HepG2 (cell line): ENCODE results near the gene DIP2C. TPM values are rescaled to one million over a fixed set of nuclear protein-coding genes. Genes with fewer than 3 reads are reported as not detected.

Experiments
- AGO2 ChIP-seq: fragments of 200-400 bp; formaldehyde crosslinking; optimal IDR thresholded peaks from 2 replicates; pipeline ENCODE3; 2017; ENCODE audit warnings: mild to moderate bottlenecking, low read depth, low read length, moderate library complexity
- BHLHE40 ChIP-seq: IDR thresholded peaks from 2 replicates; pipeline ENCODE4 v1.6.1; 2011; ENCODE audit warnings: low read length, improper control_type of control experiment
- BRCA1 ChIP-seq: sonication (generic); formaldehyde crosslinking; IDR thresholded peaks from 2 replicates; pipeline ENCODE4 v1.4.0; 2020; ENCODE audit warnings: missing genetic modification reagents
- KDM3A ChIP-seq: IDR thresholded peaks from 2 replicates; pipeline ENCODE4 v1.6.1; 2018; ENCODE audit warnings: low read depth, missing compliant biosample characterization
- MLLT10 ChIP-seq: sonication (generic); formaldehyde crosslinking; IDR thresholded peaks from 2 replicates; pipeline ENCODE4 v1.4.0; 2020; ENCODE audit warnings: missing genetic modification reagents
- MXI1 ChIP-seq: IDR thresholded peaks from 3 replicates; pipeline ENCODE4 v1.6.1; 2012; ENCODE audit warnings: low read depth, low read length, inconsistent platforms, borderline replicate concordance
- NFKB2 ChIP-seq: sonication (generic); formaldehyde crosslinking; IDR thresholded peaks from 2 replicates; pipeline ENCODE4 v1.4.0; 2020; ENCODE audit warnings: missing genetic modification reagents, borderline replicate concordance
- RNF2 ChIP-seq: fragments of 450-650 bp; conservative IDR thresholded peaks from 2 replicates; pipeline ENCODE4 v1.6.1; 2016; ENCODE audit warnings: low read depth
- ZNF17 ChIP-seq: sonication (generic); formaldehyde crosslinking; IDR thresholded peaks from 2 replicates; pipeline ENCODE4 v1.5.0; 2020; ENCODE audit warnings: mild to moderate bottlenecking, missing genetic modification reagents
- ZNF543 ChIP-seq: sonication (generic); formaldehyde crosslinking; IDR thresholded peaks from 2 replicates; pipeline ENCODE4 v1.4.0; 2020; ENCODE audit warnings: mild to moderate bottlenecking, missing genetic modification reagents
- ZNF761 ChIP-seq: sonication (generic); formaldehyde crosslinking; conservative IDR thresholded peaks from 2 replicates; pipeline ENCODE4 v1.4.0; 2020; ENCODE audit warnings: mild to moderate bottlenecking, missing genetic modification reagents
- polyA plus RNA-seq, 8 experiments: library from polyadenylated mRNA; depleted of rRNA in 3 of 8; stranded (reverse) in 7 of 8; unstranded in 1 of 8; fragments of >200 nt; fragmentation: Illumina TruSeq in 4 of 8; extraction: Trizol in 4 of 8; gene quantifications; 2 replicates each; pipeline versions ENCODE4 v1.2.1 to v1.2.3, GENCODE V29; 2011 to 2016; ENCODE audit warnings: low read depth in 4 of 8, missing spikeins in 1 of 8, mixed read lengths in 1 of 8; ENCODE audit not compliant: insufficient read depth in 1 of 8
- total RNA-seq, 5 experiments: library from RNA; depleted of rRNA; stranded (reverse); fragments of >200 nt; fragmentation: Illumina TruSeq; extraction: Trizol; gene quantifications; 2 replicates each; pipeline ENCODE4 v1.2.3, GENCODE V29; 2016; ENCODE audit warnings: low read depth in 1 of 5
- TF ChIP-seq, protein P1 (sequence below): sonication (generic); formaldehyde crosslinking; conservative IDR thresholded peaks from 2 replicates; pipeline ENCODE4 v1.8.0; 2022; ENCODE audit warnings: low read depth, missing genetic modification reagents
- TF ChIP-seq, protein P2 (sequence below): IDR thresholded peaks from 2 replicates; pipeline ENCODE4 v1.6.1; 2016; ENCODE audit warnings: mild to moderate bottlenecking, missing biosample characterization, missing genetic modification reagents
- TF ChIP-seq, protein P3 (sequence below): sonication (generic); formaldehyde crosslinking; IDR thresholded peaks from 2 replicates; pipeline ENCODE4 v1.4.0; 2020; ENCODE audit warnings: mild to moderate bottlenecking, low read depth, missing genetic modification reagents
- TF ChIP-seq, protein P4 (sequence below): IDR thresholded peaks from 2 replicates; pipeline ENCODE4 v1.4.0; 2020; ENCODE audit warnings: mild to moderate bottlenecking, missing genetic modification reagents
- TF ChIP-seq, protein P5 (sequence below): sonication (generic); formaldehyde crosslinking; conservative IDR thresholded peaks from 2 replicates; pipeline ENCODE4 v1.8.0; 2022; ENCODE audit warnings: mild to moderate bottlenecking, moderate library complexity, missing genetic modification reagents

DIP2C gene
- total and polyA plus RNA-seq, 2 of the 13 experiments (the other 11 are each of a cell fraction or from before 2014, with no cell fraction given): 2.2 to 2.7 TPM

DNA sequence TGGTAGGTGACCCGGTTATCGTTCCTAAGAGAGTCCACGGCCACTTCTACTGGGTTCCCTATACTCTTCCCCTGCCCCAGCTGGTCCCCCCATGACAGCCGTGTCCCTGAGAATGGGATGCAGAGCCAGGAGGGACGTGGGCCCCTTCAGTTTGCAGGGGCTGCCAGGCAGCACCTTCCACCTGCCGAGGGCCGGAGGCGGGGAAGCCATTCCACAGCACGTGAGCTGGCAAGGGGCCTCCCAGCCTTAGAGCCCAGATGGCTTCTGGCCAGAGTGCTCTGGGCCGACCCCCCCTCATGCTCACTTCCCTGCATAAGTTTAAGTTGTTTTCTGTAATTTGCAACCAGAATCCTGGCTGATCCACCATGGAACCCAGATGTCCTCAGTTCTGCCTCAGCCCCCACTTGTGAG is 39.0 kb downstream of the DIP2C start (continued):
- TF ChIP-seq, protein P1, sequence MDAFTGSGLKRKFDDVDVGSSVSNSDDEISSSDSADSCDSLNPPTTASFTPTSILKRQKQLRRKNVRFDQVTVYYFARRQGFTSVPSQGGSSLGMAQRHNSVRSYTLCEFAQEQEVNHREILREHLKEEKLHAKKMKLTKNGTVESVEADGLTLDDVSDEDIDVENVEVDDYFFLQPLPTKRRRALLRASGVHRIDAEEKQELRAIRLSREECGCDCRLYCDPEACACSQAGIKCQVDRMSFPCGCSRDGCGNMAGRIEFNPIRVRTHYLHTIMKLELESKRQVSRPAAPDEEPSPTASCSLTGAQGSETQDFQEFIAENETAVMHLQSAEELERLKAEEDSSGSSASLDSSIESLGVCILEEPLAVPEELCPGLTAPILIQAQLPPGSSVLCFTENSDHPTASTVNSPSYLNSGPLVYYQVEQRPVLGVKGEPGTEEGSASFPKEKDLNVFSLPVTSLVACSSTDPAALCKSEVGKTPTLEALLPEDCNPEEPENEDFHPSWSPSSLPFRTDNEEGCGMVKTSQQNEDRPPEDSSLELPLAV: no peak
- TF ChIP-seq ZNF17 (CRISPR knock-in tag): no peak
- TF ChIP-seq NFKB2 (CRISPR knock-in tag): peak; percentile 52; the same call in 1 of the 2 replicates
- peak; percentile 14; the same call in 1 of the 2 replicates for TF ChIP-seq KDM3A (CRISPR knock-in tag)
- TF ChIP-seq BHLHE40: peak; percentile 91
- TF ChIP-seq AGO2: peak; percentile 9
- TF ChIP-seq ZNF543 (CRISPR knock-in tag): 0 out of 2 replicates have a peak, but pooled peaks have one; percentile 50
- TF ChIP-seq, protein P2, sequence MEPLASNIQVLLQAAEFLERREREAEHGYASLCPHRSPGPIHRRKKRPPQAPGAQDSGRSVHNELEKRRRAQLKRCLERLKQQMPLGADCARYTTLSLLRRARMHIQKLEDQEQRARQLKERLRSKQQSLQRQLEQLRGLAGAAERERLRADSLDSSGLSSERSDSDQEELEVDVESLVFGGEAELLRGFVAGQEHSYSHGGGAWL (CRISPR knock-in tag): peak; percentile 64; the same call in 1 of the 2 replicates
- TF ChIP-seq, protein P3, sequence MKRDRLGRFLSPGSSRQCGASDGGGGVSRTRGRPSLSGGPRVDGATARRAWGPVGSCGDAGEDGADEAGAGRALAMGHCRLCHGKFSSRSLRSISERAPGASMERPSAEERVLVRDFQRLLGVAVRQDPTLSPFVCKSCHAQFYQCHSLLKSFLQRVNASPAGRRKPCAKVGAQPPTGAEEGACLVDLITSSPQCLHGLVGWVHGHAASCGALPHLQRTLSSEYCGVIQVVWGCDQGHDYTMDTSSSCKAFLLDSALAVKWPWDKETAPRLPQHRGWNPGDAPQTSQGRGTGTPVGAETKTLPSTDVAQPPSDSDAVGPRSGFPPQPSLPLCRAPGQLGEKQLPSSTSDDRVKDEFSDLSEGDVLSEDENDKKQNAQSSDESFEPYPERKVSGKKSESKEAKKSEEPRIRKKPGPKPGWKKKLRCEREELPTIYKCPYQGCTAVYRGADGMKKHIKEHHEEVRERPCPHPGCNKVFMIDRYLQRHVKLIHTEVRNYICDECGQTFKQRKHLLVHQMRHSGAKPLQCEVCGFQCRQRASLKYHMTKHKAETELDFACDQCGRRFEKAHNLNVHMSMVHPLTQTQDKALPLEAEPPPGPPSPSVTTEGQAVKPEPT (CRISPR knock-in tag): 0 out of 2 replicates have a peak, but pooled peaks have one; percentile 46
- TF ChIP-seq, protein P4, sequence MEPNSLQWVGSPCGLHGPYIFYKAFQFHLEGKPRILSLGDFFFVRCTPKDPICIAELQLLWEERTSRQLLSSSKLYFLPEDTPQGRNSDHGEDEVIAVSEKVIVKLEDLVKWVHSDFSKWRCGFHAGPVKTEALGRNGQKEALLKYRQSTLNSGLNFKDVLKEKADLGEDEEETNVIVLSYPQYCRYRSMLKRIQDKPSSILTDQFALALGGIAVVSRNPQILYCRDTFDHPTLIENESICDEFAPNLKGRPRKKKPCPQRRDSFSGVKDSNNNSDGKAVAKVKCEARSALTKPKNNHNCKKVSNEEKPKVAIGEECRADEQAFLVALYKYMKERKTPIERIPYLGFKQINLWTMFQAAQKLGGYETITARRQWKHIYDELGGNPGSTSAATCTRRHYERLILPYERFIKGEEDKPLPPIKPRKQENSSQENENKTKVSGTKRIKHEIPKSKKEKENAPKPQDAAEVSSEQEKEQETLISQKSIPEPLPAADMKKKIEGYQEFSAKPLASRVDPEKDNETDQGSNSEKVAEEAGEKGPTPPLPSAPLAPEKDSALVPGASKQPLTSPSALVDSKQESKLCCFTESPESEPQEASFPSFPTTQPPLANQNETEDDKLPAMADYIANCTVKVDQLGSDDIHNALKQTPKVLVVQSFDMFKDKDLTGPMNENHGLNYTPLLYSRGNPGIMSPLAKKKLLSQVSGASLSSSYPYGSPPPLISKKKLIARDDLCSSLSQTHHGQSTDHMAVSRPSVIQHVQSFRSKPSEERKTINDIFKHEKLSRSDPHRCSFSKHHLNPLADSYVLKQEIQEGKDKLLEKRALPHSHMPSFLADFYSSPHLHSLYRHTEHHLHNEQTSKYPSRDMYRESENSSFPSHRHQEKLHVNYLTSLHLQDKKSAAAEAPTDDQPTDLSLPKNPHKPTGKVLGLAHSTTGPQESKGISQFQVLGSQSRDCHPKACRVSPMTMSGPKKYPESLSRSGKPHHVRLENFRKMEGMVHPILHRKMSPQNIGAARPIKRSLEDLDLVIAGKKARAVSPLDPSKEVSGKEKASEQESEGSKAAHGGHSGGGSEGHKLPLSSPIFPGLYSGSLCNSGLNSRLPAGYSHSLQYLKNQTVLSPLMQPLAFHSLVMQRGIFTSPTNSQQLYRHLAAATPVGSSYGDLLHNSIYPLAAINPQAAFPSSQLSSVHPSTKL (CRISPR knock-in tag): no peak
- no peak for TF ChIP-seq BRCA1 (CRISPR knock-in tag)
- no peak for TF ChIP-seq RNF2
- peak; percentile 14; the same call in 1 of the 3 replicates for TF ChIP-seq MXI1
- no peak for TF ChIP-seq MLLT10
- 0 out of 2 replicates have a peak, but pooled peaks have one; percentile 37 for TF ChIP-seq ZNF761 (CRISPR knock-in tag)
- TF ChIP-seq, protein P5, sequence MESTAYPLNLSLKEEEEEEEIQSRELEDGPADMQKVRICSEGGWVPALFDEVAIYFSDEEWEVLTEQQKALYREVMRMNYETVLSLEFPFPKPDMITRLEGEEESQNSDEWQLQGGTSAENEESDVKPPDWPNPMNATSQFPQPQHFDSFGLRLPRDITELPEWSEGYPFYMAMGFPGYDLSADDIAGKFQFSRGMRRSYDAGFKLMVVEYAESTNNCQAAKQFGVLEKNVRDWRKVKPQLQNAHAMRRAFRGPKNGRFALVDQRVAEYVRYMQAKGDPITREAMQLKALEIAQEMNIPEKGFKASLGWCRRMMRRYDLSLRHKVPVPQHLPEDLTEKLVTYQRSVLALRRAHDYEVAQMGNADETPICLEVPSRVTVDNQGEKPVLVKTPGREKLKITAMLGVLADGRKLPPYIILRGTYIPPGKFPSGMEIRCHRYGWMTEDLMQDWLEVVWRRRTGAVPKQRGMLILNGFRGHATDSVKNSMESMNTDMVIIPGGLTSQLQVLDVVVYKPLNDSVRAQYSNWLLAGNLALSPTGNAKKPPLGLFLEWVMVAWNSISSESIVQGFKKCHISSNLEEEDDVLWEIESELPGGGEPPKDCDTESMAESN (CRISPR knock-in tag): peak; percentile 64; the same call in 1 of the 2 replicates
